Measurements from ENCODE around the gene IQCH.
"Not testable (repeated sequence)": the region's sequence is repeated elsewhere in the genome, so short reads cannot be mapped to it uniquely, and the experiment has no call there.

IQCH gene

GRCh38 chr15:67246606-67247005, 8.0 kb upstream of the IQCH start:
- DNase-seq (ENCODE audit: low read depth): not testable (repeated sequence)

- DNase-seq (ENCODE audit: low read depth): no peak
Observed at GRCh38 chr15:67248011-67248505, 6.5 kb upstream of the IQCH start.

GRCh38 chr15:67249830-67250229, 4.8 kb upstream of the IQCH start:
- no peak for DNase-seq (ENCODE audit: low read depth)

- no peak for DNase-seq (ENCODE audit: low read depth)
Observed at GRCh38 chr15:67251318-67251717, 3.3 kb upstream of the IQCH start.

- DNase-seq (ENCODE audit: low read depth): no peak
Observed at GRCh38 chr15:67253101-67253500, 1.5 kb upstream of the IQCH start.

GRCh38 chr15:67253549-67254237, 893 bp upstream of the IQCH start:
- DNase-seq (ENCODE audit: low read depth): peak; percentile 20

GRCh38 chr15:67256051-67256450, 1.5 kb downstream of the IQCH start:
- DNase-seq (ENCODE audit: low read depth): no peak

- DNase-seq (ENCODE audit: low read depth): not testable (repeated sequence)
Observed at GRCh38 chr15:67258412-67258811, 3.8 kb downstream of the IQCH start.

GRCh38 chr15:67259379-67259778, 4.8 kb downstream of the IQCH start:
- DNase-seq (ENCODE audit: low read depth): no peak

- DNase-seq (ENCODE audit: low read depth): no peak
Observed at GRCh38 chr15:67259806-67260205, 5.2 kb downstream of the IQCH start.

- no peak for DNase-seq (ENCODE audit: low read depth)
Observed at GRCh38 chr15:67266870-67267269, 12.3 kb downstream of the IQCH start.

GRCh38 chr15:67267440-67267839, 12.9 kb downstream of the IQCH start:
- no peak for DNase-seq (ENCODE audit: low read depth)

- no peak for DNase-seq (ENCODE audit: low read depth)
Observed at GRCh38 chr15:67267951-67268941, 13.7 kb downstream of the IQCH start.

GRCh38 chr15:67274236-67274635, 19.6 kb downstream of the IQCH start:
- DNase-seq (ENCODE audit: low read depth): no peak

GRCh38 chr15:67276666-67277065, 22.1 kb downstream of the IQCH start:
- no peak for DNase-seq (ENCODE audit: low read depth)

- no peak for DNase-seq (ENCODE audit: low read depth)
Observed at GRCh38 chr15:67280217-67280616, 25.6 kb downstream of the IQCH start.

- no peak for DNase-seq (ENCODE audit: low read depth)
Observed at GRCh38 chr15:67281714-67282113, 27.1 kb downstream of the IQCH start.

GRCh38 chr15:67285625-67286024, 31.0 kb downstream of the IQCH start:
- not testable (repeated sequence) for DNase-seq (ENCODE audit: low read depth)

- not testable (repeated sequence) for DNase-seq (ENCODE audit: low read depth)
Observed at GRCh38 chr15:67286400-67286799, 31.8 kb downstream of the IQCH start.

GRCh38 chr15:67290319-67290718, 35.7 kb downstream of the IQCH start:
- DNase-seq (ENCODE audit: low read depth): no peak

GRCh38 chr15:67296188-67296587, 41.6 kb downstream of the IQCH start:
- no peak for DNase-seq (ENCODE audit: low read depth)

GRCh38 chr15:67296684-67297083, 42.1 kb downstream of the IQCH start:
- no peak for DNase-seq (ENCODE audit: low read depth)

Measured in HS-27A (cell line).